ENCODE data around the gene KLHL7. TPM values are rescaled to one million over a fixed set of nuclear protein-coding genes. Genes with fewer than 3 reads are reported as not detected.

Gene KLHL7
- total RNA-seq, 1 experiment from 2014 or later, result 35.2 TPM

DNA sequence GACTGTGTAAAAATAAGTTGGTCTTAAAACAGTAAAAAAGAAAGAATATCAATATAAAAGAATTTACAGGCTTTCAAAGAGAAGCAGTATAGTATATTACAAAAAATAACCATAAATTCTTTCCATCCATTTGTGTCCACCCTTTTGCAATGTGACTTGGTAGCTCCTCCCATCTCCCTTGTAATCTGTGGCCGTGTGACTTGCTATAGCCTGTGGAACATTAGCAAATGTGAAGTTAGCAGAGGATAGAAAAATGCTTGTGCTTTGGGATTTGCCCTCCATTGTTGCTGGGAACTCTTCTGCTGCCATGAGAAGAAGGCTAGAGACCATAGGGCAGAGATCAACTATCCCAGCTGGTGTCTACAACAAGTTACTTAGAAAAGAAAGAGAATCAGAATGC, 30.2 kb downstream of the KLHL7 start:
- no peaks in the 10 kb centered on the region for H3K27me3 Mint-ChIP-seq (ENCODE audit: unreplicated experiment)
- H3K4me3 Mint-ChIP-seq (ENCODE audit: low read depth, unreplicated experiment), result no peak overlapping the region
- TF ChIP-seq, protein P1, sequence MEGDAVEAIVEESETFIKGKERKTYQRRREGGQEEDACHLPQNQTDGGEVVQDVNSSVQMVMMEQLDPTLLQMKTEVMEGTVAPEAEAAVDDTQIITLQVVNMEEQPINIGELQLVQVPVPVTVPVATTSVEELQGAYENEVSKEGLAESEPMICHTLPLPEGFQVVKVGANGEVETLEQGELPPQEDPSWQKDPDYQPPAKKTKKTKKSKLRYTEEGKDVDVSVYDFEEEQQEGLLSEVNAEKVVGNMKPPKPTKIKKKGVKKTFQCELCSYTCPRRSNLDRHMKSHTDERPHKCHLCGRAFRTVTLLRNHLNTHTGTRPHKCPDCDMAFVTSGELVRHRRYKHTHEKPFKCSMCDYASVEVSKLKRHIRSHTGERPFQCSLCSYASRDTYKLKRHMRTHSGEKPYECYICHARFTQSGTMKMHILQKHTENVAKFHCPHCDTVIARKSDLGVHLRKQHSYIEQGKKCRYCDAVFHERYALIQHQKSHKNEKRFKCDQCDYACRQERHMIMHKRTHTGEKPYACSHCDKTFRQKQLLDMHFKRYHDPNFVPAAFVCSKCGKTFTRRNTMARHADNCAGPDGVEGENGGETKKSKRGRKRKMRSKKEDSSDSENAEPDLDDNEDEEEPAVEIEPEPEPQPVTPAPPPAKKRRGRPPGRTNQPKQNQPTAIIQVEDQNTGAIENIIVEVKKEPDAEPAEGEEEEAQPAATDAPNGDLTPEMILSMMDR (IDR thresholded peaks at IDR 0.05; ENCODE audit: unreplicated experiment), result no peak
- no TSS peak for BruUV-seq (replicated peaks)
- no peaks in the 10 kb centered on the region for H3K4me1 Mint-ChIP-seq (ENCODE audit: low read depth, unreplicated experiment)
- DNase-seq, result no peak
- H3K36me3 Mint-ChIP-seq (ENCODE audit: insufficient read depth, unreplicated experiment), result no peaks in the 10 kb centered on the region
- no peaks in the 10 kb centered on the region for H3K9me3 Mint-ChIP-seq (ENCODE audit: low read depth, unreplicated experiment)
- intact Hi-C loops (cut with micrococcal nuclease; ENCODE audit: unreplicated experiment), result loop anchor here (10.0 kb wide), 1 partner anchor 1741 kb away; no protein-coding TSS in a partner anchor
- CTCF ChIA-PET, result no interaction called here
- no peak overlapping the region for H3K27ac Mint-ChIP-seq (ENCODE audit: unreplicated experiment)

DNA sequence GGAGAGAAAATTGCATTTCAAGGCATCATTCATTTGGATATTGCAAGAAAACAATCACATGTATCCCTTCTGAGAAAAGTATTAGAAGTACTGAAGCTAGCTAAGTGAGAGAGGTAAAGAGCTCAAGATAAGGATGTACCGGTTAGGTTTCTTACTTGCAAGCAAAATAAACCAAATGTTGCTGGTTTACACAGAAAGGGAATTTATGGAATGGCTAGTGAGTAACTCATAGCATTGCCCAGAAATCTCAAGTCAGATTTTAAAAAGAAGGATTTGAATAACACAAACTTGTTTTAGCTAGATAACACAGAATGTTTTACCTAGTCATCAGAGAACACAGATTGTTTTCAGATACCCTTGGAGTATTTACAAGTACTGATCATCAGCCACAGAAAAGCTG, 30.6 kb downstream of the KLHL7 start:
- Mint-ChIP-seq H3K4me3 (ENCODE audit: low read depth, unreplicated experiment) (no peak overlapping the region), H3K27me3 (ENCODE audit: unreplicated experiment) (no peaks in the 10 kb centered on the region), H3K36me3 (ENCODE audit: insufficient read depth, unreplicated experiment) (no peaks in the 10 kb centered on the region), H3K4me1 (ENCODE audit: low read depth, unreplicated experiment) (no peaks in the 10 kb centered on the region), H3K9me3 (ENCODE audit: low read depth, unreplicated experiment) (no peaks in the 10 kb centered on the region), H3K27ac (ENCODE audit: unreplicated experiment) (no peak overlapping the region)
- intact Hi-C loops (cut with micrococcal nuclease; ENCODE audit: unreplicated experiment), result loop anchor here (10.0 kb wide), 1 partner anchor 1741 kb away; no protein-coding TSS in a partner anchor
- no TSS peak for BruUV-seq (replicated peaks)
- DNase-seq, result no peak
- TF ChIP-seq, protein P1 (IDR thresholded peaks at IDR 0.05; ENCODE audit: unreplicated experiment), result no peak
- CTCF ChIA-PET, result no interaction called here

- Mint-ChIP-seq H3K36me3 (ENCODE audit: insufficient read depth, unreplicated experiment) (no peaks in the 10 kb centered on the region), H3K9me3 (ENCODE audit: low read depth, unreplicated experiment) (no peaks in the 10 kb centered on the region), H3K27me3 (ENCODE audit: unreplicated experiment) (no peaks in the 10 kb centered on the region), H3K4me3 (ENCODE audit: low read depth, unreplicated experiment) (no peak overlapping the region), H3K4me1 (ENCODE audit: low read depth, unreplicated experiment) (no peaks in the 10 kb centered on the region), H3K27ac (ENCODE audit: unreplicated experiment) (no peak overlapping the region)
- CTCF ChIA-PET, result interaction anchor here (1.3 kb wide), 1 partner anchor 71 kb away, joined by 3 read pairs; no protein-coding TSS in a partner anchor
- no TSS peak for BruUV-seq (replicated peaks)
- TF ChIP-seq, protein P1 (IDR thresholded peaks at IDR 0.05; ENCODE audit: unreplicated experiment), result no peak
- intact Hi-C loops (cut with micrococcal nuclease; ENCODE audit: unreplicated experiment), result no loop called here
- no peak for DNase-seq
Observed at GRCh38 chr7:23157679-23158078, 52.1 kb downstream of the KLHL7 start.

DNA sequence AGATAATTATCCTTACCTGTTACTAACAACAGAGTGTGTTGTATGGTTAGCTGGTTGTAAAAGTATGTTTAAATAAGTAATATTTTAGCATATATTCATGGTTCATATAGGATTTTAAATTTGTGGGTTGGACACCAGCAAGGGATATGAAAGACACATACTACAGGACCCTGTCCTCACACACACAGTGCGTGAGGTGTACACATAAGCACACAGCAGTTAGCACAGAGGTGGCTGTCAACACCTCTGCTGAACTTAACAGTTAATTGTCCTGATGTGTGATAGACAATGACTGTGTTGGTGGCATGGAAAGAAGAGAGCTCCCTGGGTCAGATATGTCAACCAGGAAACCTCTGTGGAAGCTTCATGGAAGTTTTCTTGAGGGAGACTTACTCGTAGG, 53.0 kb downstream of the KLHL7 start:
- H3K27ac Mint-ChIP-seq (ENCODE audit: unreplicated experiment), result no peak overlapping the region
- H3K9me3 Mint-ChIP-seq (ENCODE audit: low read depth, unreplicated experiment), result no peaks in the 10 kb centered on the region
- H3K36me3 Mint-ChIP-seq (ENCODE audit: insufficient read depth, unreplicated experiment), result no peaks in the 10 kb centered on the region
- no TSS peak for BruUV-seq (replicated peaks)
- CTCF ChIA-PET, result interaction anchor here (1.3 kb wide), 1 partner anchor 72 kb away, joined by 3 read pairs; no protein-coding TSS in a partner anchor
- H3K4me1 Mint-ChIP-seq (ENCODE audit: low read depth, unreplicated experiment), result no peaks in the 10 kb centered on the region
- TF ChIP-seq, protein P1 (IDR thresholded peaks at IDR 0.05; ENCODE audit: unreplicated experiment), result no peak
- no peak overlapping the region for H3K4me3 Mint-ChIP-seq (ENCODE audit: low read depth, unreplicated experiment)
- no peaks in the 10 kb centered on the region for H3K27me3 Mint-ChIP-seq (ENCODE audit: unreplicated experiment)
- intact Hi-C loops (cut with micrococcal nuclease; ENCODE audit: unreplicated experiment), result no loop called here
- no peak for DNase-seq
